Body of pancreas (tissue), 4 donors: Measurements from ENCODE around the gene GRID1. TPM values are rescaled to one million over a fixed set of nuclear protein-coding genes. Genes with fewer than 3 reads are reported as not detected.

Experiments used
- ATAC-seq: fragments of 150-250 bp; one replicate; pipeline ENCODE4 v1.9.1; 2016
- DNase-seq, 4 donors: peaks; one replicate each; pipeline ENCODE4 v3.0.0-alpha.2; 2019
- H3K27ac ChIP-seq, 4 donors: fragments of 200-600 bp; sonication (generic); 1 replicate in 3 of 4; 2 replicates in 1 of 4; pipeline versions ENCODE4 v1.5.1 to v1.6.1; 2016 to 2019; ENCODE audit warnings: mild to moderate bottlenecking in 1 of 4, mixed read lengths in 1 of 4, moderate library complexity in 1 of 4
- H3K27me3 ChIP-seq, 2 donors: fragments of 200-600 bp; sonication (generic); one replicate each; pipeline ENCODE4 v1.6.0; 2016; ENCODE audit warnings: mild to moderate bottlenecking in 1 of 2
- H3K36me3 ChIP-seq, 2 donors: fragments of 200-600 bp; sonication (generic); replicated peaks in 1 of 2; 2 replicates each; pipeline ENCODE4 v1.5.1; 2016; ENCODE audit warnings: low read depth in 2 of 2; ENCODE audit not compliant: insufficient read depth in 1 of 2
- H3K4me1 ChIP-seq: fragments of 200-600 bp; sonication (generic); one replicate; pipeline ENCODE4 v1.6.0; 2016
- H3K4me3 ChIP-seq, 2 donors: fragments of 200-600 bp; sonication (generic); 1 replicate in 1 of 2; 2 replicates in 1 of 2; pipeline ENCODE4 v1.5.1; 2016 to 2019
- H3K9me3 ChIP-seq, 3 donors: fragments of 200-600 bp; sonication (generic); 1 replicate in 2 of 3; 2 replicates in 1 of 3; pipeline ENCODE4 v1.5.1; 2016
- CTCF ChIP-seq, 7 experiments: fragments of 450-650 bp in 4 of 7; fragments of 200-600 bp in 3 of 7; sonication (generic) in 3 of 7; IDR thresholded peaks; one replicate each; pipeline ENCODE4 v1.5.1; 2016 to 2019; ENCODE audit warnings: antibody characterized with exemption in 7 of 7
- POLR2A ChIP-seq, 3 donors: fragments of 450-650 bp; IDR thresholded peaks; one replicate each; pipeline ENCODE4 v1.6.1; 2016; ENCODE audit warnings: antibody characterized with exemption in 3 of 3, mild to moderate bottlenecking in 2 of 3
- WGBS, 2 donors: methylation state at CpG; one replicate each; pipeline ENCODE4 v1.1.5; 2017; 5-methylcytosine and 5-hydroxymethylcytosine counted together
- intact Hi-C: fragments of 100-400 bp; cut with DNase I; formaldehyde crosslinking; loops from one replicate; pipeline ENCODE4 v1.15.1; 2023
- total RNA-seq, 2 donors: library from RNA; depleted of rRNA; stranded (reverse); fragments of >200 nt; gene quantifications; one replicate each; pipeline ENCODE4 v1.1.0, GENCODE V29; 2016

GRID1 gene
- total RNA-seq, 2 donors from 2014 or later, result 1.0 to 1.6 TPM

- Histone ChIP-seq H3K27ac (no peak overlapping the region), H3K9me3 (no peaks in the 10 kb centered on the region), H3K4me3 (no peak overlapping the region), H3K4me1 (no peaks in the 10 kb centered on the region), H3K36me3 (no peaks in the 10 kb centered on the region), H3K27me3 (no peaks in the 10 kb centered on the region)
- WGBS, 2 donors, result 69 to 75% methylated on average over 2 to 5 of the region's 5 CpGs
- no peak for TF ChIP-seq CTCF (IDR thresholded peaks at IDR 0.05)
- TF ChIP-seq POLR2A (IDR thresholded peaks at IDR 0.05), result no peak
- intact Hi-C loops, result no loop called here
- ATAC-seq, result no peak
- no peak for DNase-seq
These were observed 215.0 kb downstream of the GRID1 start for GRCh38 chr10:86151613-86152012.

GRCh38 chr10:86149257-86149656 is 217.3 kb downstream of the GRID1 start:
- Histone ChIP-seq H3K4me1 (no peaks in the 10 kb centered on the region), H3K4me3 (no peak overlapping the region), H3K27me3 (no peaks in the 10 kb centered on the region), H3K9me3 (no peaks in the 10 kb centered on the region), H3K36me3 (no peaks in the 10 kb centered on the region), H3K27ac (no peak overlapping the region)
- ATAC-seq, result no peak
- TF ChIP-seq POLR2A (IDR thresholded peaks at IDR 0.05) (no peak), CTCF (IDR thresholded peaks at IDR 0.05) (no peak)
- no peak for DNase-seq
- intact Hi-C loops, result no loop called here
- 53 to 63% methylated on average over 7 of the region's 7 CpGs for WGBS, 2 donors

GRCh38 chr10:86148117-86148516 is 218.5 kb downstream of the GRID1 start:
- intact Hi-C loops, result no loop called here
- DNase-seq, result no peak

GRCh38 chr10:86144301-86144700 is 222.3 kb downstream of the GRID1 start:
- TF ChIP-seq CTCF (IDR thresholded peaks at IDR 0.05) (no peak), POLR2A (IDR thresholded peaks at IDR 0.05) (no peak)
- intact Hi-C loops, result no loop called here
- Histone ChIP-seq H3K27me3 (no peaks in the 10 kb centered on the region), H3K4me3 (no peak overlapping the region), H3K36me3 (no peaks in the 10 kb centered on the region), H3K9me3 (no peaks in the 10 kb centered on the region), H3K4me1 (no peaks in the 10 kb centered on the region), H3K27ac (no peak overlapping the region)
- DNase-seq, result no peak
- 70 to 83% methylated on average over 8 of the region's 8 CpGs for WGBS, 2 donors
- ATAC-seq, result no peak

More at GRCh38 chr10:86148117-86148516, 218.5 kb downstream of the GRID1 start:
- no peak overlapping the region for H3K4me3 ChIP-seq
- no peaks in the 10 kb centered on the region for H3K27me3 ChIP-seq
- 66 to 70% methylated on average over 2 of the region's 2 CpGs for WGBS, 2 donors
- no peaks in the 10 kb centered on the region for H3K4me1 ChIP-seq
- no peak overlapping the region for H3K27ac ChIP-seq
- no peaks in the 10 kb centered on the region for H3K9me3 ChIP-seq
- no peak for TF ChIP-seq POLR2A (IDR thresholded peaks at IDR 0.05)
- TF ChIP-seq CTCF (IDR thresholded peaks at IDR 0.05), result no peak
- ATAC-seq, result no peak
- H3K36me3 ChIP-seq, result no peaks in the 10 kb centered on the region

GRCh38 chr10:86141896-86142295 is 224.7 kb downstream of the GRID1 start:
- H3K36me3 ChIP-seq, result no peaks in the 10 kb centered on the region
- no peaks in the 10 kb centered on the region for H3K4me1 ChIP-seq
- DNase-seq, result no peak
- 82 to 86% methylated on average over 5 of the region's 5 CpGs for WGBS, 2 donors
- no peak overlapping the region for H3K27ac ChIP-seq
- intact Hi-C loops, result no loop called here
- no peak for TF ChIP-seq POLR2A (IDR thresholded peaks at IDR 0.05)
- TF ChIP-seq CTCF (IDR thresholded peaks at IDR 0.05), result no peak
- no peaks in the 10 kb centered on the region for H3K9me3 ChIP-seq
- ATAC-seq, result no peak
- no peak overlapping the region for H3K4me3 ChIP-seq
- H3K27me3 ChIP-seq, result no peaks in the 10 kb centered on the region
